Activated CD8-positive, alpha-beta T cell treated with anti-CD3 and anti-CD28 coated beads, Interleukin-2, amount 10 ng/mL, durations not matched to agents 7 days and 5 days (primary cell): ENCODE measurements around the gene CCDC85C. TPM values are rescaled to one million over a fixed set of nuclear protein-coding genes. Genes with fewer than 3 reads are reported as not detected.

Experiments used
- ATAC-seq: fragments of 150-1000 bp; cut with Tn5 transposase; one replicate; pipeline ENCODE4 v1.10.0; 2021; ENCODE audit warnings: moderate library complexity
- CTCF ChIA-PET: fragments of 350-600 bp; sonication (Branson Sonifier 250); formaldehyde crosslinking; loops from one replicate; lab custom pipeline; 2021; ENCODE audit warnings: antibody characterized with exemption; lab: Charles Lee
- POLR2A ChIA-PET: fragments of 350-600 bp; sonication (Branson Sonifier 250); formaldehyde crosslinking; loops from one replicate; lab custom pipeline; 2021; ENCODE audit warnings: antibody characterized with exemption; lab: Charles Lee
- DNase-seq: peaks from one replicate; pipeline ENCODE4 v3.0.0-alpha.2; 2020
- H3K27ac Mint-ChIP-seq: one replicate; pipeline ENCODE4 v1.8.0; 2021; ENCODE audit warnings: mild to moderate bottlenecking, mixed read lengths
- H3K27me3 Mint-ChIP-seq: one replicate; pipeline ENCODE4 v1.8.0; 2021; ENCODE audit warnings: low read depth, mixed read lengths
- H3K36me3 Mint-ChIP-seq: one replicate; pipeline ENCODE4 v1.8.0; 2021; ENCODE audit warnings: low read depth, mixed read lengths
- H3K4me1 Mint-ChIP-seq: one replicate; pipeline ENCODE4 v1.8.0; 2021; ENCODE audit warnings: low read depth, mixed read lengths
- H3K4me3 Mint-ChIP-seq: one replicate; pipeline ENCODE4 v1.8.0; 2021; ENCODE audit warnings: mild to moderate bottlenecking, mixed read lengths
- H3K9me3 Mint-ChIP-seq: one replicate; pipeline ENCODE4 v1.8.0; 2022; ENCODE audit warnings: mixed read lengths; ENCODE audit not compliant: insufficient read depth
- total RNA-seq, 2 experiments: library from RNA; stranded (reverse); gene quantifications; one replicate each; pipeline ENCODE4 v1.2.3, GENCODE V29; 2021

CCDC85C gene
- total RNA-seq, 2 experiments from 2014 or later = 7.5 to 8.9 TPM

- ChIA-PET CTCF (no interaction called here), POLR2A (no interaction called here)
- H3K4me1 Mint-ChIP-seq = no peaks in the 10 kb centered on the region
- H3K36me3 Mint-ChIP-seq = no peaks in the 10 kb centered on the region
- no peaks in the 10 kb centered on the region for H3K27me3 Mint-ChIP-seq
- H3K4me3 Mint-ChIP-seq = no peak overlapping the region
- DNase-seq (no peak), ATAC-seq (no peak)
- H3K27ac Mint-ChIP-seq = no peak overlapping the region
- no peaks in the 10 kb centered on the region for H3K9me3 Mint-ChIP-seq
Measured at GRCh38 chr14:99543370-99543769, 60.6 kb downstream of the CCDC85C start.

- CTCF ChIA-PET = no interaction called here
- POLR2A ChIA-PET = no interaction called here
- Mint-ChIP-seq H3K36me3 (no peaks in the 10 kb centered on the region), H3K27ac (no peak overlapping the region), H3K4me3 (no peak overlapping the region), H3K9me3 (no peaks in the 10 kb centered on the region), H3K27me3 (no peaks in the 10 kb centered on the region), H3K4me1 (no peaks in the 10 kb centered on the region)
- ATAC-seq (no peak), DNase-seq (no peak)
Measured at GRCh38 chr14:99542566-99542965, 61.4 kb downstream of the CCDC85C start.

GRCh38 chr14:99541677-99542470 is 62.1 kb downstream of the CCDC85C start:
- no peak for ATAC-seq
- H3K27ac Mint-ChIP-seq = no peak overlapping the region
- no peaks in the 10 kb centered on the region for H3K9me3 Mint-ChIP-seq
- DNase-seq = no peak
- ChIA-PET POLR2A (no interaction called here), CTCF (no interaction called here)
- no peaks in the 10 kb centered on the region for H3K36me3 Mint-ChIP-seq
- H3K4me1 Mint-ChIP-seq = no peaks in the 10 kb centered on the region
- no peaks in the 10 kb centered on the region for H3K27me3 Mint-ChIP-seq
- H3K4me3 Mint-ChIP-seq = no peak overlapping the region

- DNase-seq (no peak), ATAC-seq (no peak)
- H3K27me3 Mint-ChIP-seq = no peaks in the 10 kb centered on the region
- ChIA-PET CTCF (interaction anchor here (0.8 kb wide), 1 partner anchor 24 kb away, joined by 3 read pairs; no protein-coding TSS in a partner anchor), POLR2A (no interaction called here)
- H3K36me3 Mint-ChIP-seq = no peaks in the 10 kb centered on the region
- H3K4me1 Mint-ChIP-seq = no peaks in the 10 kb centered on the region
- H3K9me3 Mint-ChIP-seq = no peaks in the 10 kb centered on the region
- H3K4me3 Mint-ChIP-seq = no peak overlapping the region
- H3K27ac Mint-ChIP-seq = no peak overlapping the region
Measured at GRCh38 chr14:99541211-99541610, 62.8 kb downstream of the CCDC85C start.

GRCh38 chr14:99540196-99541032 is 63.6 kb downstream of the CCDC85C start:
- Mint-ChIP-seq H3K4me3 (no peak overlapping the region), H3K36me3 (no peaks in the 10 kb centered on the region), H3K4me1 (no peaks in the 10 kb centered on the region), H3K9me3 (no peaks in the 10 kb centered on the region), H3K27me3 (no peaks in the 10 kb centered on the region), H3K27ac (no peak overlapping the region)
- POLR2A ChIA-PET = no interaction called here
- DNase-seq (no peak), ATAC-seq (no peak)
- CTCF ChIA-PET = interaction anchor here (0.8 kb wide), 1 partner anchor 23 kb away, joined by 3 read pairs; no protein-coding TSS in a partner anchor

- Mint-ChIP-seq H3K27me3 (no peaks in the 10 kb centered on the region), H3K4me3 (no peak overlapping the region), H3K9me3 (no peaks in the 10 kb centered on the region), H3K36me3 (no peaks in the 10 kb centered on the region), H3K27ac (no peak overlapping the region), H3K4me1 (no peaks in the 10 kb centered on the region)
- ATAC-seq = no peak
- CTCF ChIA-PET = no interaction called here
- POLR2A ChIA-PET = no interaction called here
- no peak for DNase-seq
Measured at GRCh38 chr14:99539491-99539890, 64.5 kb downstream of the CCDC85C start.

- no peak overlapping the region for H3K27ac Mint-ChIP-seq
- H3K27me3 Mint-ChIP-seq = no peaks in the 10 kb centered on the region
- CTCF ChIA-PET = no interaction called here
- POLR2A ChIA-PET = no interaction called here
- ATAC-seq (no peak), DNase-seq (no peak)
- H3K36me3 Mint-ChIP-seq = no peaks in the 10 kb centered on the region
- H3K4me3 Mint-ChIP-seq = no peak overlapping the region
- H3K4me1 Mint-ChIP-seq = no peaks in the 10 kb centered on the region
- no peaks in the 10 kb centered on the region for H3K9me3 Mint-ChIP-seq
Measured at GRCh38 chr14:99538733-99539132, 65.3 kb downstream of the CCDC85C start.

GRCh38 chr14:99538275-99538674 is 65.7 kb downstream of the CCDC85C start:
- POLR2A ChIA-PET = no interaction called here
- H3K4me3 Mint-ChIP-seq = no peak overlapping the region
- ATAC-seq (no peak), DNase-seq (no peak)
- H3K9me3 Mint-ChIP-seq = no peaks in the 10 kb centered on the region
- CTCF ChIA-PET = no interaction called here
- H3K27ac Mint-ChIP-seq = no peak overlapping the region
- no peaks in the 10 kb centered on the region for H3K27me3 Mint-ChIP-seq
- H3K36me3 Mint-ChIP-seq = no peaks in the 10 kb centered on the region
- H3K4me1 Mint-ChIP-seq = no peaks in the 10 kb centered on the region

- Mint-ChIP-seq H3K27ac (no peak overlapping the region), H3K36me3 (no peaks in the 10 kb centered on the region), H3K4me1 (no peaks in the 10 kb centered on the region), H3K27me3 (no peaks in the 10 kb centered on the region), H3K9me3 (no peaks in the 10 kb centered on the region), H3K4me3 (no peak overlapping the region)
- DNase-seq = no peak
- ATAC-seq = no peak
- ChIA-PET POLR2A (no interaction called here), CTCF (no interaction called here)
Measured at GRCh38 chr14:99537399-99537798, 66.6 kb downstream of the CCDC85C start.

GRCh38 chr14:99535908-99536778 is 67.9 kb downstream of the CCDC85C start:
- no peaks in the 10 kb centered on the region for H3K9me3 Mint-ChIP-seq
- H3K4me3 Mint-ChIP-seq = no peak overlapping the region
- no peaks in the 10 kb centered on the region for H3K36me3 Mint-ChIP-seq
- POLR2A ChIA-PET = no interaction called here
- CTCF ChIA-PET = interaction anchor here (0.8 kb wide), 1 partner anchor 11 kb away, joined by 3 read pairs; no protein-coding TSS in a partner anchor
- H3K4me1 Mint-ChIP-seq = no peaks in the 10 kb centered on the region
- H3K27ac Mint-ChIP-seq = no peak overlapping the region
- H3K27me3 Mint-ChIP-seq = no peaks in the 10 kb centered on the region
- ATAC-seq = no peak
- no peak for DNase-seq

GRCh38 chr14:99535448-99535847 is 68.6 kb downstream of the CCDC85C start:
- no peaks in the 10 kb centered on the region for H3K9me3 Mint-ChIP-seq
- no peaks in the 10 kb centered on the region for H3K4me1 Mint-ChIP-seq
- no peak overlapping the region for H3K4me3 Mint-ChIP-seq
- ChIA-PET POLR2A (no interaction called here), CTCF (interaction anchor here (0.8 kb wide), 1 partner anchor 10 kb away, joined by 3 read pairs; no protein-coding TSS in a partner anchor)
- DNase-seq = no peak
- H3K27me3 Mint-ChIP-seq = no peaks in the 10 kb centered on the region
- no peak overlapping the region for H3K27ac Mint-ChIP-seq
- no peak for ATAC-seq
- no peaks in the 10 kb centered on the region for H3K36me3 Mint-ChIP-seq
